Measurements from ENCODE around the gene ST7L.
"Not testable (repeated sequence)": the region's sequence is repeated elsewhere in the genome, so short reads cannot be mapped to it uniquely, and the experiment has no call there.

ST7L gene

DNA sequence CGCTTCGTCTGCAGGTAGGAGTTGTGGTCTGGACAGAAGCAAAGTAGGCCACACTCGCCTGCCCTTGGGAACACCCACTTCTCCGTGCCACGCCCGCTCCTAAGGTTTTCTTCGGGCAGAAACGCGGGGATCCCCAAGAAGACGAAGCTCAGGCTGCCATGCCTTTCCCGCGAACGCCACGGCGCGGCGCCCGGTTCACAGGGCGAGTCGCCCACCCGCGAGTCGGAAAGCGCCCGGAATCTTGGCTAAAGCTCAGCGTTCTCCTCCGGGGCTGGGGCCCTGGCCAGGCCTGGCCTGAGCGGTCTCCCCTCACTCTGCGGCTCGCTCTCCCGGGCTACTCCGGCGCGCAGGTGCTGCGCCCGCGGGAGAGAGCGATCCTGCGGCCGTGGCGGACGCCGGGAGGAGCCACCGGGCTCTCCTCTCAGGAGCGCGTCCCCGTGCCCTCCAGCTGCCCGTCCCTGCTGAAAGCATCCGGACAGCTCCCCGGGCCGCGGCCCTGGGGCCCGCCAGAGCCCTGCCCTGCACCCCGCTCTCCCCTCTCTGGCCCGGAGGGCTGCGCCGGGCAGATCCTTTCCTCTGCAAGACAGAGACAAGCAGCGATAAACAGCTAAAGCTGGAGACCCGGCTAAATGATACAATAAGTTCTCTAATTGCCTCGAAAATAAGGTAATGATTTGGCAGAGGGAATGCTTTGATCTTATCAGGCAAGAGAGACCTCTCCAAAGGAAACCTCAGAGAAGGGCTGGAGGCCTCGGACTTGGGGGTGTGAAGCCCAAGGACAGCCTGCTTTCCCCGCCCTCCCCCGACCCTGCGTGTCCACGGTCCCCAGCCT lies 116.9 kb downstream of the ST7L start:
- H3K4me3 ChIP-seq (ENCODE audit: low read depth, low read length) = peak overlapping the region; percentile 18

DNA sequence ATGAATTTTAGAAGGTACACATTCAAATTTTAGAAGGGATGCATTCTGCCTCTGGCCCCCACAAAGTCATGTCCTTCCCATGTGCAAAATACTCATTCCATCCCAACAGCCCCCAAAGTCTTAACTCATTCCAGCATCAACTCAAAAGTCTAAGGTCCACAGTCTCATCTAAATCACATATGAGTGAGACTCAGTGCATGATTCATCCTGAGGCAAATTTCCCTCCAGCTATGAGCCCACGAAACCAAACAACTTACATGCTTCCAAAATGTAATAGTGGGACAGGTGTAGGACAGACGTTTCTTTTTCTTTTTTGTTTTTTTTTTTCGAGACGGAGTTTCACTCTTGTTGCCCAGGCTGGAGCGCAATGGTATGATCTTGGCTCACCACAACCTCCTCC lies 122.7 kb downstream of the ST7L start:
- H3K4me3 ChIP-seq (ENCODE audit: low read depth, low read length) = no peak overlapping the region

GRCh38 chr1:112493351-112493750 lies 125.6 kb downstream of the ST7L start:
- no peak overlapping the region for H3K4me3 ChIP-seq (ENCODE audit: low read depth, low read length)

DNA sequence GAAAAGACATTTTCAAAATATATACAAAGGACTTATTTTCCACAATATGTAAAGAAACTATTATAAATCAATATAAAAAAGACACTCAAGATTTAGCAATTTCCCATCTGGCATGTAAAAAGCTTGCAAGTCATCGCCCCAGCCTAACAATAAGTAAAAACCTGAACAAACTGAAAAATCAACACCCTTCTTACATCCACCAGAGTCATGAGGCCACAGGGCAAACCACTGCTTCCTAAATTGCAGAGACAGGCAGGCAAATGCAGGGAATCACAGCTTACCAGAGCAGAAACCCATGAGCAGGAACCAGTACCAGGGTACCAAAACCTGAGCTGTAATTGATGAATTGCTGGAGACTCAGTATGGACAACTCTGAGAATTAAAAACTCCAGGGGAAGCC lies 126.9 kb downstream of the ST7L start:
- no peak overlapping the region for H3K4me3 ChIP-seq (ENCODE audit: low read depth, low read length)

- H3K4me3 ChIP-seq (ENCODE audit: low read depth, low read length) = no peak overlapping the region
These were observed 130.8 kb downstream of the ST7L start for GRCh38 chr1:112488141-112488540.

DNA sequence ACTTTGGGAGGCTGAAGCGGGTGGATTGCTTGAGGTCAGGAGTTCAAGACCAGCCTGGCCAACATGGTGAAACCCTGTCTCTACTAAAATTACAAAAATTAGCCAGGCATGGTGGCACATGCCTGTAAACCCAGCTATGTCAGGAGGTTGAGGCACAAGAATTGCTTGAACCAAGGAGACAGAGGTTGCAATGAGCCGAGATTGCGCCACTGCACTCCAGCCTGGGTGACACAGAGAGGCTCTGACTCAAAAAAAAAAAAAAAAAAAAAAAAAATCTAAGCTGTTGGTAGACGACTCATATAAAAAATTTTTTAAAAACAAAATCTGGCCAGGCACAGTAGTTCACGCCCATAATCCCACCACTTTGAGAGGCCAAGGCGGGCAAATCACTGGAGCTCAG lies 131.3 kb downstream of the ST7L start:
- H3K4me3 ChIP-seq (ENCODE audit: low read depth, low read length) = not testable (repeated sequence)

GRCh38 chr1:112486063-112486462 lies 132.9 kb downstream of the ST7L start:
- not testable (repeated sequence) for H3K4me3 ChIP-seq (ENCODE audit: low read depth, low read length)

GRCh38 chr1:112478314-112478713 lies 140.6 kb downstream of the ST7L start:
- no peak overlapping the region for H3K4me3 ChIP-seq (ENCODE audit: low read depth, low read length)

GRCh38 chr1:112477550-112477949 lies 141.4 kb downstream of the ST7L start:
- H3K4me3 ChIP-seq (ENCODE audit: low read depth, low read length) = no peak overlapping the region

Measured in iPS-11a (cell line).